Hepatocyte (in vitro differentiated cells): ENCODE data around the gene TPM2.

Source experiments
- EZH2 ChIP-seq: fragments of 200-600 bp; sonication (generic); IDR thresholded peaks from 2 replicates; pipeline ENCODE4 v1.6.1; 2016; ENCODE audit warnings: antibody characterized with exemption, mild to moderate bottlenecking, borderline replicate concordance
- EZH2phosphoT487 ChIP-seq: fragments of 200-600 bp; sonication (generic); IDR thresholded peaks from one replicate; pipeline ENCODE4 v1.6.1; 2018; ENCODE audit warnings: antibody characterized with exemption, mild to moderate bottlenecking, low read depth, moderate library complexity; ENCODE audit not compliant: unreplicated experiment, severe bottlenecking
- TF ChIP-seq, protein P1 (sequence below): fragments of 200-600 bp; sonication (generic); IDR thresholded peaks from 2 replicates; pipeline ENCODE4 v1.5.1; 2016; ENCODE audit warnings: antibody characterized with exemption, mild to moderate bottlenecking; ENCODE audit not compliant: poor library complexity

DNA sequence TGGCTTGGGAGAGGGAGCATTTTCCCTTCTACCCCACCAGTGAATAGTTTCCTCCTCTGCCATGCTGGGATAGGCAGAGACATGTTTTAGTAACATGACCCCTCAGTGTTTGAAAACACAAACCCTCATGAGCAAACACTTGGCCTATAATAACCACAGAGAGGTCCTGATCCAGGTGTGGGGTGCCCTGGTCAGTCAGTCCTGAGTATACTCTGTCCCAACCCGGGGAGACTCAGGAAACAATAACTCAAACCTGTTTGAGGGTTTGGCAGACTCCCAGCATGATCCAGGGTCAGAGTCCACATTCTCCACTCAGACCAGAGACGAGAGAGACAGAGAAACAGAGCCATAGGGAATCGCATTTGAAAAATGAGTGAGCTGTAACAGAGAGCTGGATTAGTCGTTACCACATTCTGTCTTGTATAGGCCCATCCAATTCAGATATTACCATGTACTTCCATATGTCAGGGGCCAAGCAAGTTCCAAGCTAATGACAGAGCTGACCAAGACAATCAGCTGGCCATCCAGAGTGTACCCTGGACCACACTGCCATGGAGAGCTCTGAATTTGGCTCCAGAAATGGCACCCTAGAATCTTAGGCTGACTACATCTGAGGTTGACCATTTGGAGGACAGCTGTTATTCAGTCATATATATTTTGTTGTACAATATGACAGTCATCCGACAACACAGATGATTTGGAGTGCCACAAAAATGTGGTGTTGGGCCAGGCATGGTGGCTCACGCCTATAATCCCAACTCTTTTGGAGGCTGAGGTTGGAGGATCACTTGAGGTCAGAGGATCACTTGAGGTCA is 20.2 kb downstream of the TPM2 start:
- TF ChIP-seq, protein P1, sequence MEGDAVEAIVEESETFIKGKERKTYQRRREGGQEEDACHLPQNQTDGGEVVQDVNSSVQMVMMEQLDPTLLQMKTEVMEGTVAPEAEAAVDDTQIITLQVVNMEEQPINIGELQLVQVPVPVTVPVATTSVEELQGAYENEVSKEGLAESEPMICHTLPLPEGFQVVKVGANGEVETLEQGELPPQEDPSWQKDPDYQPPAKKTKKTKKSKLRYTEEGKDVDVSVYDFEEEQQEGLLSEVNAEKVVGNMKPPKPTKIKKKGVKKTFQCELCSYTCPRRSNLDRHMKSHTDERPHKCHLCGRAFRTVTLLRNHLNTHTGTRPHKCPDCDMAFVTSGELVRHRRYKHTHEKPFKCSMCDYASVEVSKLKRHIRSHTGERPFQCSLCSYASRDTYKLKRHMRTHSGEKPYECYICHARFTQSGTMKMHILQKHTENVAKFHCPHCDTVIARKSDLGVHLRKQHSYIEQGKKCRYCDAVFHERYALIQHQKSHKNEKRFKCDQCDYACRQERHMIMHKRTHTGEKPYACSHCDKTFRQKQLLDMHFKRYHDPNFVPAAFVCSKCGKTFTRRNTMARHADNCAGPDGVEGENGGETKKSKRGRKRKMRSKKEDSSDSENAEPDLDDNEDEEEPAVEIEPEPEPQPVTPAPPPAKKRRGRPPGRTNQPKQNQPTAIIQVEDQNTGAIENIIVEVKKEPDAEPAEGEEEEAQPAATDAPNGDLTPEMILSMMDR = no peak
- no peak for TF ChIP-seq EZH2
- TF ChIP-seq EZH2phosphoT487 = no peak
